ENCODE results near the gene ADRA2C. TPM values are rescaled to one million over a fixed set of nuclear protein-coding genes. Genes with fewer than 3 reads are reported as not detected.

ADRA2C gene
- total RNA-seq, result 10 to 100 TPM in 1 of 4 donors, 1 to 10 TPM in 3; 2.3 to 14.9 (median 6.5) TPM

- TF ChIP-seq CTCF (IDR thresholded peaks at IDR 0.05), result no peak
- no peak for TF ChIP-seq POLR2A (IDR thresholded peaks at IDR 0.05)
- no peak within 1 kb of the TSS for H3K4me3 ChIP-seq (ENCODE audit: low read depth, poor library complexity, severe bottlenecking)
- intact Hi-C loops (cut with DNase I; ENCODE audit: low total_unique reads), result no loop called here
- DNase-seq (ENCODE audit: low spot score in 2 of 2), result no peak
- WGBS, 2 donors, result 1 to 20% methylated on average over 1 to 79 of the region's 131 CpGs
These were observed at the start of gene ADRA2C for GRCh38 chr4:3766036-3766784. TSS of gene ADRA2C (plus strand) at chr4:3766385. CDS start at chr4:3766607, 222 bp downstream.

GRCh38 chr4:3716631-3717235 is 49.5 kb upstream of the ADRA2C start:
- H3K4me3 ChIP-seq (ENCODE audit: low read depth, poor library complexity, severe bottlenecking), result no peak overlapping the region
- WGBS, 2 donors, result 86 to 87% methylated on average over 9 of the region's 10 CpGs
- DNase-seq (ENCODE audit: low spot score in 2 of 2), result no peak
- intact Hi-C loops (cut with DNase I; ENCODE audit: low total_unique reads), result no loop called here
- TF ChIP-seq POLR2A (IDR thresholded peaks at IDR 0.05) (no peak), CTCF (IDR thresholded peaks at IDR 0.05) (no peak)

- intact Hi-C loops (cut with DNase I; ENCODE audit: low total_unique reads), result no loop called here
- 60 to 75% methylated on average over 5 to 6 of the region's 6 CpGs for WGBS, 2 donors
- no peak for DNase-seq (ENCODE audit: low spot score in 2 of 2)
- no peak for TF ChIP-seq POLR2A (IDR thresholded peaks at IDR 0.05)
- no peak for TF ChIP-seq CTCF (IDR thresholded peaks at IDR 0.05)
- no peak overlapping the region for H3K4me3 ChIP-seq (ENCODE audit: low read depth, poor library complexity, severe bottlenecking)
These were observed 48.9 kb upstream of the ADRA2C start for GRCh38 chr4:3717241-3717640.

GRCh38 chr4:3718462-3718861 is 47.7 kb upstream of the ADRA2C start:
- no peak for DNase-seq (ENCODE audit: low spot score in 2 of 2)
- intact Hi-C loops (cut with DNase I; ENCODE audit: low total_unique reads), result no loop called here
- no peak for TF ChIP-seq CTCF (IDR thresholded peaks at IDR 0.05)
- TF ChIP-seq POLR2A (IDR thresholded peaks at IDR 0.05), result no peak
- no peak overlapping the region for H3K4me3 ChIP-seq (ENCODE audit: low read depth, poor library complexity, severe bottlenecking)
- 45 to 75% methylated on average over 2 of the region's 2 CpGs for WGBS, 2 donors

- no peak overlapping the region for H3K4me3 ChIP-seq (ENCODE audit: low read depth, poor library complexity, severe bottlenecking)
- DNase-seq (ENCODE audit: low spot score in 2 of 2), result no peak
- WGBS, 2 donors, result 89 to 92% methylated on average over 7 of the region's 7 CpGs
- TF ChIP-seq POLR2A (IDR thresholded peaks at IDR 0.05) (no peak), CTCF (IDR thresholded peaks at IDR 0.05) (no peak)
- intact Hi-C loops (cut with DNase I; ENCODE audit: low total_unique reads), result no loop called here
These were observed 47.0 kb upstream of the ADRA2C start for GRCh38 chr4:3719191-3719590.

Data from lower leg skin (tissue), 4 donors.